A549 treated with AZD9567 at 1 μM for 4 hours (cell line): ENCODE measurements around the gene BDH1. TPM values are rescaled to one million over a fixed set of nuclear protein-coding genes. Genes with fewer than 3 reads are reported as not detected.

Experiments
- total RNA-seq: library from RNA; stranded (reverse); fragments of 200-300 nt; extraction: Qiagen RNA extraction; gene quantifications from 5 replicates; pipeline ENCODE4 v1.2.3, GENCODE V29; 2022; ENCODE audit not compliant: insufficient read depth

BDH1 gene
- 1.3 to 3.5 TPM (median 3.1 TPM) in 5 replicates for total RNA-seq

DNA sequence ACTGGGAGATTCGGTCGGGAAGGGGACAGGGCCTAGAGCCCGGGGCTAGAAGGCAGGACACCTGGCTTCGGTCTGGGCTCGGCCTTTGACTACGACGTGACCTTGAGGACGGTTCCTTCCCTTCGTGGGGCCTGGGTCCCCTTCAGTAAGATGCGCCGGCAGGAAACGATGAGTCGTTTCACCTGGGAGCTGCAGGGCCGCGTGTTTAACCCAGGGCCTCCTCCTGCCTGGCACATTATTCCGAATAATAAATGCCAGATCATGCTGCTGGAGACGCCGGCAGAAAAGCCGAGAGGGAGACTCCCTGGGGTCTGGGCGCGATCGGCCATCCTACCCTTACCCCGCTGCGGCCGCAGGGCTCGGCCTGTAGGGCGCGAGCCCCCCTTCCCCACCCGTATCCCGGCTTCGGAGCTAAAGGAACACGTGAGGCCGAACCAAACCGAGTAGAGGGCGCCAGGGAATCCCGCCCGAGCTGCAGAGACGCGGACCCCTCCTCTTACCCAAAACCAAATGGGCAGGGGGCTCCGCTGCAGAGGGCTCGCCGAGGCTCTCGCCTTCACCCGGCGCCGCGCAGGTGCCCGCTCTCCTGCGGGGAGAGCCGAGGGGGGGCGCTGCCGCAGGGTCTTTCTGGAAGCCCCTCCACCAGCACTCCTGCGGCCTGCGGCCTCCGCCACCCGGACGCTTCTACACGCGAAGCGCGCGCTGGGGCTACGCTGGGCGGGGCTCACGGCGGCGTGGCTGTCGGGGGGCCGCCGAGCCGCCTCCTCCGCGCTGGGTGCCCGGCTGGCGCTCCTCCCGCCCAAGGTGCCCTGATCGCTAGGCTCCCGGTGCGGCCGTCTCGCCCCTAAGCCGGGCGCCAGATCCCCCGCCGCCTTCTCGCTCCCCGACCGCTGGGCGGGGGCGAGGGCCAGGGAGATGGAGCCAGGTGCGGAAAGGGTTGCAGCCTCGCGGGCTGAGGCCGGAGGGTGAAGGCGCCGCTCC, at the start of gene BDH1:
Gene BDH1, minus strand, starts transcription at position 688 of the 981 bp plus-strand sequence. CDS start 9,525 bp downstream, outside the sequence.

Other genes with a start within 250 kb of the BDH1 start
- 7.8 to 11.0 TPM (median 8.8 TPM) in 5 replicates for gene RUBCN, start 180.9 kb upstream of the BDH1 start, total RNA-seq
- 22.6 to 36.4 TPM (median 28.2 TPM) in 5 replicates for gene FYTTD1, start 193.9 kb upstream of the BDH1 start, total RNA-seq
- 14.1 to 17.1 TPM (median 14.7 TPM) in 5 replicates for gene LRCH3, start 235.3 kb upstream of the BDH1 start, total RNA-seq